K562 (cell line): Measurements from ENCODE around the gene ADARB2. TPM values are rescaled to one million over a fixed set of nuclear protein-coding genes. Genes with fewer than 3 reads are reported as not detected.

Source experiments
- CBFA2T2 ChIP-seq: fragments of 450-650 bp; conservative IDR thresholded peaks from 2 replicates; pipeline ENCODE4 v1.6.1; 2017; ENCODE audit warnings: mild to moderate bottlenecking
- FOSL1 ChIP-seq: fragments of 200-800 bp; sonication (Bioruptor generic); conservative IDR thresholded peaks from 2 replicates; pipeline ENCODE4 v1.6.1; 2016; ENCODE audit warnings: missing genetic modification characterization, missing compliant biosample characterization
- HSF4 ChIP-seq: fragments of 250-450 bp; sonication (Bioruptor Pico); IDR thresholded peaks from 2 replicates; pipeline ENCODE4 v2.1.2; 2022; ENCODE audit warnings: mild to moderate bottlenecking, moderate library complexity, borderline replicate concordance
- IRF2 ChIP-seq: sonication (generic); formaldehyde crosslinking; IDR thresholded peaks from 2 replicates; pipeline ENCODE4 v1.8.1; 2022; ENCODE audit warnings: mild to moderate bottlenecking, missing genetic modification reagents
- NR1H2 ChIP-seq: sonication (generic); formaldehyde crosslinking; IDR thresholded peaks from 2 replicates; pipeline ENCODE4 v1.4.0; 2020; ENCODE audit warnings: mild to moderate bottlenecking, missing genetic modification reagents
- PHB2 ChIP-seq: fragments of 450-650 bp; IDR thresholded peaks from 2 replicates; pipeline ENCODE4 v1.6.1; 2017; ENCODE audit warnings: low read depth
- PHF8 ChIP-seq: fragments of 200-600 bp; sonication (generic); IDR thresholded peaks from 2 replicates; pipeline ENCODE4 v1.6.1; 2012; ENCODE audit warnings: mixed run types, mild to moderate bottlenecking, inconsistent platforms, low read length, moderate library complexity, borderline replicate concordance
- RBM14 ChIP-seq: fragments of 200-400 bp; formaldehyde crosslinking; IDR thresholded peaks from 2 replicates; pipeline ENCODE4 v1.6.1; 2018; ENCODE audit warnings: low read depth, mild to moderate bottlenecking, low read length, moderate library complexity, borderline replicate concordance; ENCODE audit not compliant: insufficient read depth
- SIX5 ChIP-seq, 2 experiments: IDR thresholded peaks; 2 replicates each; pipeline ENCODE4 v1.6.1; 2011; ENCODE audit warnings: low read length in 2 of 2, borderline replicate concordance in 1 of 2, low read depth in 1 of 2, mild to moderate bottlenecking in 1 of 2, moderate library complexity in 1 of 2; ENCODE audit not compliant: insufficient read depth in 1 of 2
- ZNF146 ChIP-seq: IDR thresholded peaks from one replicate; pipeline ENCODE4 v1.6.1; 2018; ENCODE audit warnings: missing compliant biosample characterization; ENCODE audit not compliant: unreplicated experiment
- ZNF263 ChIP-seq: sonication (generic); formaldehyde crosslinking; IDR thresholded peaks from 2 replicates; pipeline ENCODE4 v1.8.0; 2022; ENCODE audit warnings: mild to moderate bottlenecking, missing genetic modification reagents, borderline replicate concordance
- ZNF79 ChIP-seq: fragments of 250-450 bp; sonication (Bioruptor Pico); IDR thresholded peaks from 2 replicates; pipeline ENCODE4 v1.4.0; 2020; ENCODE audit warnings: low read depth, mild to moderate bottlenecking, moderate library complexity
- polyA plus RNA-seq, 8 experiments: library from polyadenylated mRNA; depleted of rRNA in 4 of 8; stranded (reverse) in 5 of 8; unstranded in 3 of 8; fragments of >200 nt; fragmentation: Nextera tagmentation in 2 of 8; fragmentation: Illumina TruSeq in 1 of 8; extraction: Ambion mirVana in 2 of 8; extraction: Trizol in 1 of 8; gene quantifications; 2 replicates each; pipeline versions ENCODE4 v1.2.1 to v1.2.3, GENCODE V29; 2011 to 2014; ENCODE audit warnings: inconsistent platforms in 1 of 8, missing spikeins in 1 of 8
- total RNA-seq, 7 experiments: library from RNA; depleted of rRNA in 6 of 7; stranded (reverse); fragments of >200 nt in 6 of 7; fragmentation: Illumina TruSeq in 2 of 7; extraction: Trizol in 2 of 7; gene quantifications; 2 replicates each; pipeline versions ENCODE4 v1.2.1 to v1.2.3, GENCODE V29; 2011 to 2021; ENCODE audit warnings: low replicate concordance in 1 of 7
- TF ChIP-seq, protein P1 (sequence below): fragments of 250-450 bp; sonication (Bioruptor Pico); IDR thresholded peaks from 2 replicates; pipeline ENCODE4 v1.4.0; 2020; ENCODE audit warnings: mild to moderate bottlenecking, moderate library complexity
- TF ChIP-seq, protein P2 (sequence below): fragments of 450-650 bp; IDR thresholded peaks from 2 replicates; pipeline ENCODE4 v1.6.1; 2016
- TF ChIP-seq, protein P3 (sequence below): sonication (generic); formaldehyde crosslinking; IDR thresholded peaks from 2 replicates; pipeline ENCODE4 v1.9.0; 2022; ENCODE audit warnings: mild to moderate bottlenecking, missing genetic modification reagents
- TF ChIP-seq, protein P4 (sequence below): fragments of 250-450 bp; sonication (Bioruptor Pico); IDR thresholded peaks from 2 replicates; pipeline ENCODE4 v1.5.0; 2022; ENCODE audit warnings: mild to moderate bottlenecking
- TF ChIP-seq, protein P5 (sequence below): sonication (generic); formaldehyde crosslinking; IDR thresholded peaks from 2 replicates; pipeline ENCODE4 v1.8.1; 2023; ENCODE audit warnings: mild to moderate bottlenecking, missing genetic modification reagents

ADARB2 gene
- total and polyA plus RNA-seq, 9 of the 15 experiments (the other 6 are each of a cell fraction or from before 2014, with no cell fraction given) = not detected

DNA sequence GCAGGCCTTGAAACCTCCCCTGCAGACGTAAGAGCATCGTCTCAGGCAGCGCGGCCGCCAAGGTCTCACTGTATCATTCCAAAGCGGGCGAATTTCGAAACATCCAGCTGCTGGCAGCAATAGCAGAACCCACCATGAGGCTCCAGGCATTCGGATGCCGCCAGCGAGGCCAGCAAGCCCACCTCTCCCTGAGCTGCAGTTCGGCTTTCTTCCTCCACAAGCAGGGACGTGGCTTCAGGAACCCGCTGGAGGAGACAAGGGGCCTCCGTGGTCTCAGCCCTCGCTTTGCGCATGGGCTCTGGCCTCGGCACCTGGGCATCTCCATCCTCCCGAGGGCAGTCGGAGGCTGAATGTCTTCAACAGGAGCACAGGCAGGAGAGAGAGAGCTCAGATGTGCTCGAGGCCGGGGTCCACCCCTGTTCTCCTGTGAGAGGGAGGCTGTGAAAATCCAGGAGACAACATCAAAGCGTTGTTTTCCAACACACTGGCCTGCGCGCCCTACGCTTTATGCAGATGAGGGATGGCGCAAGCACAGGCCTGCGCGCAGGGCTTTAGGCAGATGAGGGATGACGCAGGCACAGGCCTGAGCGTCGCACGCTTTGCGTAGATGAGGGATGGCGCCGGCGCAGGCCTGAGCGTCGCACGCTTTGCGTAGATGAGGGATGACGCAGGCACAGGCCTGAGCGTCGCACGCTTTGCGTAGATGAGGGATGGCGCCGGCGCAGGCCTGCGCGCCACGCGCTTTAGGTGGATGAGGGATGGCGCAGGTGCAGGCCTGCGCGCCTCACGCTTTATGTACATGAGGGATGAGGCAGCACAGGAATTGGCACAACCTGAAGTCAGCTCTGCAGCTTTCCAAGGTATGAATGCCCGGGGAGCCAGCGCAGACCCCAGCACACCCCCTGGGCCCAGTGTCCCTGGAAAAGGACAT is 577.9 kb downstream of the ADARB2 start (continued):
- TF ChIP-seq, protein P1, sequence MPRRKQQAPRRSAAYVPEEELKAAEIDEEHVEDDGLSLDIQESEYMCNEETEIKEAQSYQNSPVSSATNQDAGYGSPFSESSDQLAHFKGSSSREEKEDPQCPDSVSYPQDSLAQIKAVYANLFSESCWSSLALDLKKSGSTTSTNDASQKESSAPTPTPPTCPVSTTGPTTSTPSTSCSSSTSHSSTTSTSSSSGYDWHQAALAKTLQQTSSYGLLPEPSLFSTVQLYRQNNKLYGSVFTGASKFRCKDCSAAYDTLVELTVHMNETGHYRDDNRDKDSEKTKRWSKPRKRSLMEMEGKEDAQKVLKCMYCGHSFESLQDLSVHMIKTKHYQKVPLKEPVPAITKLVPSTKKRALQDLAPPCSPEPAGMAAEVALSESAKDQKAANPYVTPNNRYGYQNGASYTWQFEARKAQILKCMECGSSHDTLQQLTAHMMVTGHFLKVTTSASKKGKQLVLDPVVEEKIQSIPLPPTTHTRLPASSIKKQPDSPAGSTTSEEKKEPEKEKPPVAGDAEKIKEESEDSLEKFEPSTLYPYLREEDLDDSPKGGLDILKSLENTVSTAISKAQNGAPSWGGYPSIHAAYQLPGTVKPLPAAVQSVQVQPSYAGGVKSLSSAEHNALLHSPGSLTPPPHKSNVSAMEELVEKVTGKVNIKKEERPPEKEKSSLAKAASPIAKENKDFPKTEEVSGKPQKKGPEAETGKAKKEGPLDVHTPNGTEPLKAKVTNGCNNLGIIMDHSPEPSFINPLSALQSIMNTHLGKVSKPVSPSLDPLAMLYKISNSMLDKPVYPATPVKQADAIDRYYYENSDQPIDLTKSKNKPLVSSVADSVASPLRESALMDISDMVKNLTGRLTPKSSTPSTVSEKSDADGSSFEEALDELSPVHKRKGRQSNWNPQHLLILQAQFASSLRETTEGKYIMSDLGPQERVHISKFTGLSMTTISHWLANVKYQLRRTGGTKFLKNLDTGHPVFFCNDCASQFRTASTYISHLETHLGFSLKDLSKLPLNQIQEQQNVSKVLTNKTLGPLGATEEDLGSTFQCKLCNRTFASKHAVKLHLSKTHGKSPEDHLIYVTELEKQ (CRISPR knock-in tag) = no peak
- TF ChIP-seq, protein P2, sequence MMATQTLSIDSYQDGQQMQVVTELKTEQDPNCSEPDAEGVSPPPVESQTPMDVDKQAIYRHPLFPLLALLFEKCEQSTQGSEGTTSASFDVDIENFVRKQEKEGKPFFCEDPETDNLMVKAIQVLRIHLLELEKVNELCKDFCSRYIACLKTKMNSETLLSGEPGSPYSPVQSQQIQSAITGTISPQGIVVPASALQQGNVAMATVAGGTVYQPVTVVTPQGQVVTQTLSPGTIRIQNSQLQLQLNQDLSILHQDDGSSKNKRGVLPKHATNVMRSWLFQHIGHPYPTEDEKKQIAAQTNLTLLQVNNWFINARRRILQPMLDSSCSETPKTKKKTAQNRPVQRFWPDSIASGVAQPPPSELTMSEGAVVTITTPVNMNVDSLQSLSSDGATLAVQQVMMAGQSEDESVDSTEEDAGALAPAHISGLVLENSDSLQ = no peak
- TF ChIP-seq HSF4 (CRISPR knock-in tag) = no peak
- no peak for TF ChIP-seq PHB2
- TF ChIP-seq NR1H2 (CRISPR knock-in tag) = no peak
- 0 out of 2 replicates have a peak, but pooled peaks have one; percentile 23 for TF ChIP-seq ZNF263 (CRISPR knock-in tag)
- no peak for TF ChIP-seq CBFA2T2
- TF ChIP-seq RBM14 = no peak
- TF ChIP-seq, protein P3, sequence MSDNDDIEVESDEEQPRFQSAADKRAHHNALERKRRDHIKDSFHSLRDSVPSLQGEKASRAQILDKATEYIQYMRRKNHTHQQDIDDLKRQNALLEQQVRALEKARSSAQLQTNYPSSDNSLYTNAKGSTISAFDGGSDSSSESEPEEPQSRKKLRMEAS = peak; percentile 74
- TF ChIP-seq, protein P4, sequence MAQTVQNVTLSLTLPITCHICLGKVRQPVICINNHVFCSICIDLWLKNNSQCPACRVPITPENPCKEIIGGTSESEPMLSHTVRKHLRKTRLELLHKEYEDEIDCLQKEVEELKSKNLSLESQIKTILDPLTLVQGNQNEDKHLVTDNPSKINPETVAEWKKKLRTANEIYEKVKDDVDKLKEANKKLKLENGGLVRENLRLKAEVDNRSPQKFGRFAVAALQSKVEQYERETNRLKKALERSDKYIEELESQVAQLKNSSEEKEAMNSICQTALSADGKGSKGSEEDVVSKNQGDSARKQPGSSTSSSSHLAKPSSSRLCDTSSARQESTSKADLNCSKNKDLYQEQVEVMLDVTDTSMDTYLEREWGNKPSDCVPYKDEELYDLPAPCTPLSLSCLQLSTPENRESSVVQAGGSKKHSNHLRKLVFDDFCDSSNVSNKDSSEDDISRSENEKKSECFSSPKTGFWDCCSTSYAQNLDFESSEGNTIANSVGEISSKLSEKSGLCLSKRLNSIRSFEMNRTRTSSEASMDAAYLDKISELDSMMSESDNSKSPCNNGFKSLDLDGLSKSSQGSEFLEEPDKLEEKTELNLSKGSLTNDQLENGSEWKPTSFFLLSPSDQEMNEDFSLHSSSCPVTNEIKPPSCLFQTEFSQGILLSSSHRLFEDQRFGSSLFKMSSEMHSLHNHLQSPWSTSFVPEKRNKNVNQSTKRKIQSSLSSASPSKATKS (CRISPR knock-in tag) = no peak
- TF ChIP-seq ZNF79 (CRISPR knock-in tag) = no peak
- no peak for TF ChIP-seq ZNF146 (CRISPR knock-in tag)
- TF ChIP-seq SIX5 (IDR thresholded peaks at IDR 0.05; ENCODE audit: borderline replicate concordance in 1 of 2, insufficient read depth in 1 of 2, low read depth in 1 of 2, low read length in 2 of 2) = peak in 1 of 2 experiments; percentile 25; a peak in 2 of 4 replicates
- peak; percentile 83 for TF ChIP-seq PHF8
- no peak for TF ChIP-seq IRF2 (CRISPR knock-in tag)
- peak; percentile 50 for TF ChIP-seq FOSL1 (tag)
- TF ChIP-seq, protein P5, sequence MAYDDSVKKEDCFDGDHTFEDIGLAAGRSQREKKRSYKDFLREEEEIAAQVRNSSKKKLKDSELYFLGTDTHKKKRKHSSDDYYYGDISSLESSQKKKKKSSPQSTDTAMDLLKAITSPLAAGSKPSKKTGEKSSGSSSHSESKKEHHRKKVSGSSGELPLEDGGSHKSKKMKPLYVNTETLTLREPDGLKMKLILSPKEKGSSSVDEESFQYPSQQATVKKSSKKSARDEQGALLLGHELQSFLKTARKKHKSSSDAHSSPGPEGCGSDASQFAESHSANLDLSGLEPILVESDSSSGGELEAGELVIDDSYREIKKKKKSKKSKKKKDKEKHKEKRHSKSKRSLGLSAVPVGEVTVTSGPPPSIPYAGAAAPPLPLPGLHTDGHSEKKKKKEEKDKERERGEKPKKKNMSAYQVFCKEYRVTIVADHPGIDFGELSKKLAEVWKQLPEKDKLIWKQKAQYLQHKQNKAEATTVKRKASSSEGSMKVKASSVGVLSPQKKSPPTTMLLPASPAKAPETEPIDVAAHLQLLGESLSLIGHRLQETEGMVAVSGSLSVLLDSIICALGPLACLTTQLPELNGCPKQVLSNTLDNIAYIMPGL (CRISPR knock-in tag) = no peak
